ENCODE measurements around the gene CLTRN. TPM values are rescaled to one million over a fixed set of nuclear protein-coding genes. Genes with fewer than 3 reads are reported as not detected.

The CLTRN gene
- total and polyA plus RNA-seq, 2 of the 8 experiments (the other 6 are each of a cell fraction or from before 2014, with no cell fraction given), result 1.2 to 1.3 TPM

DNA sequence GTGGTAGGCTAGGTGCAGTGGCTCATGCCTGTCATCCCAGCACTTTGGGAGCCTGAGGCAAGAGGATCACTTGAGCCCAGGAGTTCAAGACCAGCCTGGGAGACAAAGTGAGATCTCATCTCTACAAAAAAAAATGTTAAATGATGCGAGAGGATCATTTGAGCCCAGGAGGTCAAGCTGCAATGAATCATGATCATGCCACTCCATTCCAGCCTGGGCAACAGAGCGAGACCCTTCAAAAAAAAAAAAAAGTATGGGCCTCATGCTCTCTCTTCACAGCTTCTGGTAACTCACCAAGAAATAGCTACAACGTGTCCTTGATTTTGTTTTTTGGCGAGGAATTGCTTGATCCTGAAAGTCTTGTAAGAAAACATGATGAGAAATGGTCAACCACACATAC is 65.1 kb downstream of the CLTRN start (continued):
- TF ChIP-seq HDAC6 (IDR thresholded peaks at IDR 0.05; ENCODE audit: low read depth, low read length), result no peak
- no peak for TF ChIP-seq POU5F1 (IDR thresholded peaks at IDR 0.05; ENCODE audit: low read depth, low read length)
